Stomach (tissue), 9 donors: ENCODE measurements around the gene LAMB4. TPM values are rescaled to one million over a fixed set of nuclear protein-coding genes. Genes with fewer than 3 reads are reported as not detected.

ENCODE experiments used
- DNase-seq, 2 donors: peaks; one replicate each; pipeline versions ENCODE4 v3.0.0 to v3.0.0-alpha.2; 2013 to 2019
- H3K27ac ChIP-seq, 5 donors: fragments of 200-600 bp in 4 of 5; sonication (generic) in 4 of 5; one replicate each; pipeline ENCODE4 v1.5.1; 2013 to 2019; ENCODE audit warnings: mild to moderate bottlenecking in 1 of 5, moderate library complexity in 1 of 5
- H3K27me3 ChIP-seq, 3 donors: fragments of 200-600 bp; sonication (generic); one replicate each; pipeline ENCODE4 v1.5.1; 2017 to 2019; ENCODE audit warnings: mixed run types in 1 of 3
- H3K36me3 ChIP-seq, 4 donors: fragments of 200-600 bp; sonication (generic); 1 replicate in 3 of 4; 2 replicates in 1 of 4; pipeline ENCODE4 v1.5.1; 2016 to 2019
- H3K4me1 ChIP-seq, 4 donors: fragments of 200-600 bp; sonication (generic); one replicate each; pipeline ENCODE4 v1.5.1; 2016 to 2019
- H3K4me3 ChIP-seq, 4 donors: fragments of 200-600 bp; sonication (generic) in 3 of 4; one replicate each; pipeline ENCODE4 v1.5.1; 2016 to 2019; ENCODE audit warnings: mild to moderate bottlenecking in 1 of 4
- H3K9me3 ChIP-seq, 4 donors: fragments of 200-600 bp; sonication (generic); one replicate each; pipeline ENCODE4 v1.5.1; 2016 to 2019
- EP300 ChIP-seq: sonication (generic); formaldehyde crosslinking; IDR thresholded peaks from one replicate; pipeline ENCODE4 v1.6.1; 2017; ENCODE audit warnings: antibody characterized with exemption
- POLR2A ChIP-seq, 4 donors: fragments of 450-650 bp; IDR thresholded peaks; one replicate each; pipeline ENCODE4 v1.6.1; 2016; ENCODE audit warnings: antibody characterized with exemption in 4 of 4, control low read depth in 2 of 4, mild to moderate bottlenecking in 1 of 4, moderate library complexity in 1 of 4
- POLR2AphosphoS5 ChIP-seq, 3 donors: sonication (generic); formaldehyde crosslinking; IDR thresholded peaks; one replicate each; pipeline ENCODE4 v1.6.1; 2016; ENCODE audit warnings: antibody characterized with exemption in 3 of 3
- WGBS, 5 donors: extraction: QIAGEN DNeasy Blood & Tissue Kit in 3 of 5; methylation state at CpG; one replicate each; pipeline versions ENCODE4 v1.1.5 to v1.1.7; 2013 to 2018; 5-methylcytosine and 5-hydroxymethylcytosine counted together
- intact Hi-C: fragments of 100-400 bp; cut with DNase I; formaldehyde crosslinking; loops from one replicate; pipeline ENCODE4 v1.15.1; 2023; ENCODE audit warnings: low total_unique reads
- polyA plus RNA-seq, 3 donors: library from polyadenylated mRNA; stranded (reverse); fragments of 200-250 nt; gene quantifications; one replicate each; pipeline ENCODE4 v1.2.3, GENCODE V29; 2013
- total RNA-seq, 5 donors: library from RNA; depleted of rRNA; stranded (reverse); fragments of >200 nt; gene quantifications; one replicate each; pipeline versions ENCODE4 v1.1.0 to v1.2.3, GENCODE V29; 2014 to 2016
- TF ChIP-seq, protein P1 (sequence below), 7 experiments: fragments of 450-650 bp in 4 of 7; fragments of 200-600 bp in 3 of 7; sonication (generic) in 3 of 7; IDR thresholded peaks; one replicate each; pipeline ENCODE4 v1.5.1; 2016 to 2019; ENCODE audit warnings: antibody characterized with exemption in 7 of 7, control low read depth in 2 of 7, mild to moderate bottlenecking in 1 of 7
- donor health status: healthy with polysubstance abuse.
- donor health status: Bipolar disorder and iron deficiency.
- donor health status: healthy.

Gene LAMB4
- total and polyA plus RNA-seq, 8 donors = under 0.01 to 8.5 (median 1.7) TPM; not detected in 2

DNA sequence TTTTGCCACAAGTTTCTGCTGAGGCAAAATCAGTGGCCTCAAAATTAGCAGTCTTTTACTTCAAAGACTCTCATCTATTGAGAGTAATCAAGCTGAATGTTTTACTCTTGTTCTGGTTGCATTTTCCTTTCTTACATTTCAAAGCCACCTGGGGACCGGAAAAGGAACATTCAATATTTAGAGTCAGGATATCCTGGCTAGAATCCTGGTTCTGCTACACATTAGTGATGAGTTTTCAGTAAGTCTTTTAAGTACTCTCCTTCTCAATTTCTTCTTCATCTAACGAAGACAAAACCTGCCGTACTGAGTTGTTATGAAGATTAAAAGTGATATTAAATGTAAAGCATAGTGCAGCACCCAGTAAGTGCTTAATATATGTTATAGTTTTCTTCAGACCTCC is 52.5 kb downstream of the LAMB4 start:
- TF ChIP-seq POLR2A (IDR thresholded peaks at IDR 0.05) (no peak), POLR2AphosphoS5 (IDR thresholded peaks at IDR 0.05) (no peak), EP300 (no peak)
- TF ChIP-seq, protein P1, sequence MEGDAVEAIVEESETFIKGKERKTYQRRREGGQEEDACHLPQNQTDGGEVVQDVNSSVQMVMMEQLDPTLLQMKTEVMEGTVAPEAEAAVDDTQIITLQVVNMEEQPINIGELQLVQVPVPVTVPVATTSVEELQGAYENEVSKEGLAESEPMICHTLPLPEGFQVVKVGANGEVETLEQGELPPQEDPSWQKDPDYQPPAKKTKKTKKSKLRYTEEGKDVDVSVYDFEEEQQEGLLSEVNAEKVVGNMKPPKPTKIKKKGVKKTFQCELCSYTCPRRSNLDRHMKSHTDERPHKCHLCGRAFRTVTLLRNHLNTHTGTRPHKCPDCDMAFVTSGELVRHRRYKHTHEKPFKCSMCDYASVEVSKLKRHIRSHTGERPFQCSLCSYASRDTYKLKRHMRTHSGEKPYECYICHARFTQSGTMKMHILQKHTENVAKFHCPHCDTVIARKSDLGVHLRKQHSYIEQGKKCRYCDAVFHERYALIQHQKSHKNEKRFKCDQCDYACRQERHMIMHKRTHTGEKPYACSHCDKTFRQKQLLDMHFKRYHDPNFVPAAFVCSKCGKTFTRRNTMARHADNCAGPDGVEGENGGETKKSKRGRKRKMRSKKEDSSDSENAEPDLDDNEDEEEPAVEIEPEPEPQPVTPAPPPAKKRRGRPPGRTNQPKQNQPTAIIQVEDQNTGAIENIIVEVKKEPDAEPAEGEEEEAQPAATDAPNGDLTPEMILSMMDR (IDR thresholded peaks at IDR 0.05) = no peak
- Histone ChIP-seq H3K4me1 (peaks cover 0 to 31% (median 12%) of the 10 kb centered on the region in 4 donors), H3K27me3 (no peaks in the 10 kb centered on the region), H3K9me3 (no peaks in the 10 kb centered on the region), H3K4me3 (no peak overlapping the region), H3K27ac (no peak overlapping the region), H3K36me3 (no peaks in the 10 kb centered on the region)
- DNase-seq = no peak
- intact Hi-C loops = no loop called here
- WGBS, 5 donors = 52 to 74% (median 58%) methylated on average over 3 of the region's 3 CpGs

DNA sequence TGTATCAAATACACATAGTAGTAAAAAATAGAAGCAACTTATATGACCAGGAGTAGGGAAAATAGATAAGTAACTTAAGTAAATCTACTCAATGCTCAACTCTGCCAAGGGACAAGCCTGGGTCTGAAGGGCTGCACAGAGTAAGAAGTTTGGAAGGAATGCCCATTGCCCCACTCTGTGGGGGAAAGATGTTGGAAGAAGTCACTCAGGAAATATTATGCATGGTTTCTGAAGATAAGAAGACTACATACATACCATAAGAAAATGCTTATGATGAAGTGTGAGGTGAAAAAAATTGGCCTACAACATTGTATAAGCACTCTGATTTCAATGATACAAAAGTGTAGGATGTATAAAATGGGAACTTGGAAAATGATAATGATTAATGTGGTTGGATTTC is 54.0 kb downstream of the LAMB4 start:
- no peak for TF ChIP-seq EP300
- no peak for TF ChIP-seq POLR2A (IDR thresholded peaks at IDR 0.05)
- no peak for TF ChIP-seq POLR2AphosphoS5 (IDR thresholded peaks at IDR 0.05)
- TF ChIP-seq, protein P1 (IDR thresholded peaks at IDR 0.05) = no peak
- Histone ChIP-seq H3K36me3 (no peaks in the 10 kb centered on the region), H3K9me3 (no peaks in the 10 kb centered on the region), H3K4me1 (peaks cover 0 to 31% (median 12%) of the 10 kb centered on the region in 4 donors), H3K27me3 (no peaks in the 10 kb centered on the region), H3K4me3 (no peak overlapping the region), H3K27ac (no peak overlapping the region)
- DNase-seq = no peak
- intact Hi-C loops = no loop called here

- DNase-seq = no peak
- no peak overlapping the region for H3K4me3 ChIP-seq
- H3K36me3 ChIP-seq = no peaks in the 10 kb centered on the region
- TF ChIP-seq, protein P1 (IDR thresholded peaks at IDR 0.05) = no peak
- TF ChIP-seq EP300 = no peak
- TF ChIP-seq POLR2A (IDR thresholded peaks at IDR 0.05) = no peak
- TF ChIP-seq POLR2AphosphoS5 (IDR thresholded peaks at IDR 0.05) = no peak
- no peak overlapping the region for H3K27ac ChIP-seq
- intact Hi-C loops = no loop called here
- H3K27me3 ChIP-seq = no peaks in the 10 kb centered on the region
- 49 to 87% (median 70%) methylated on average over 3 of the region's 3 CpGs for WGBS, 5 donors
- H3K4me1 ChIP-seq = peaks cover 0 to 10% (median 2%) of the 10 kb centered on the region in 4 donors
- no peaks in the 10 kb centered on the region for H3K9me3 ChIP-seq
These were observed 56.7 kb downstream of the LAMB4 start for GRCh38 chr7:108073305-108074070.

DNA sequence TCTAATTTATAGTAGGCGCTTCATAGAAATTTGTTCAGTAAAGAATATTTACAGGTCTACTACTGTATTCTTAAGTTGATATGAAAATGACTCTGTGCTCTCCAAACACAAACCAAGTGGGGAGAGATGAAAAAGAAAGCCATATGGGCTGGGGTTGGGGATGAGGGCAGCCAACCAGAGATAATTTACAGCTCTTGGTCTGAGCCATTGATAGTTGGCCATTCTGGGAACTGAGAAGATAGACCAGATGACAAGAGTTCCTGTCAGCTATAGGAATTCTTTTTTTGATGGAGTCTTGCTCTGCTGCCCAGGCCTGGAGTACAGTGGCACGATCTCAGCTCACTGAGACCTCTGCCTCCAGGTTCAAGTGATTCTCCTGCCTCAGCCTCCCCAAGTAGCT is 57.4 kb downstream of the LAMB4 start:
- WGBS, 5 donors = 70 to 100% (median 90%) methylated on average over 1 to 2 of the region's 2 CpGs
- intact Hi-C loops = no loop called here
- no peaks in the 10 kb centered on the region for H3K36me3 ChIP-seq
- TF ChIP-seq POLR2A (IDR thresholded peaks at IDR 0.05) = no peak
- no peak for TF ChIP-seq EP300
- TF ChIP-seq, protein P1 (IDR thresholded peaks at IDR 0.05) = no peak
- no peak for TF ChIP-seq POLR2AphosphoS5 (IDR thresholded peaks at IDR 0.05)
- DNase-seq = no peak
- H3K4me3 ChIP-seq = no peak overlapping the region
- no peaks in the 10 kb centered on the region for H3K9me3 ChIP-seq
- H3K27me3 ChIP-seq = no peaks in the 10 kb centered on the region
- peaks cover 0 to 2% (median 0%) of the 10 kb centered on the region in 4 donors for H3K4me1 ChIP-seq
- no peak overlapping the region for H3K27ac ChIP-seq
